ENCODE measurements around the gene KBTBD8. TPM values are rescaled to one million over a fixed set of nuclear protein-coding genes. Genes with fewer than 3 reads are reported as not detected.

The KBTBD8 gene
- total RNA-seq, 1 donor from 2014 or later, result 5.8 TPM

- DNase-seq (ENCODE audit: low spot score, unreplicated experiment), result no peak
- Mint-ChIP-seq H3K27me3 (peaks cover 4% of the 10 kb centered on the region), H3K36me3 (ENCODE audit: insufficient read depth) (peaks cover 1% of the 10 kb centered on the region), H3K4me1 (ENCODE audit: low read depth) (peaks cover 11% of the 10 kb centered on the region), H3K9me3 (ENCODE audit: low read depth) (no peaks in the 10 kb centered on the region), H3K27ac (peak overlapping the region; percentile 96), H3K4me3 (ENCODE audit: low read depth) (no peak overlapping the region)
- TF ChIP-seq CTCF (IDR thresholded peaks at IDR 0.05; ENCODE audit: unreplicated experiment), result no peak
Observed at GRCh38 chr3:66989241-66989640, 8.9 kb upstream of the KBTBD8 start.

GRCh38 chr3:66989860-66990696, 8.0 kb upstream of the KBTBD8 start:
- peak overlapping the region; percentile 96 for H3K27ac Mint-ChIP-seq
- H3K36me3 Mint-ChIP-seq (ENCODE audit: insufficient read depth), result peaks cover 1% of the 10 kb centered on the region
- no peak for DNase-seq (ENCODE audit: low spot score, unreplicated experiment)
- TF ChIP-seq CTCF (IDR thresholded peaks at IDR 0.05; ENCODE audit: unreplicated experiment), result peak; percentile 28
- no peaks in the 10 kb centered on the region for H3K9me3 Mint-ChIP-seq (ENCODE audit: low read depth)
- H3K4me3 Mint-ChIP-seq (ENCODE audit: low read depth), result no peak overlapping the region
- H3K27me3 Mint-ChIP-seq, result peaks cover 7% of the 10 kb centered on the region
- peaks cover 11% of the 10 kb centered on the region for H3K4me1 Mint-ChIP-seq (ENCODE audit: low read depth)

GRCh38 chr3:66991459-66991858, 6.6 kb upstream of the KBTBD8 start:
- no peaks in the 10 kb centered on the region for H3K9me3 Mint-ChIP-seq (ENCODE audit: low read depth)
- peaks cover 11% of the 10 kb centered on the region for H3K4me1 Mint-ChIP-seq (ENCODE audit: low read depth)
- H3K4me3 Mint-ChIP-seq (ENCODE audit: low read depth), result no peak overlapping the region
- H3K27me3 Mint-ChIP-seq, result peaks cover 16% of the 10 kb centered on the region
- no peak for DNase-seq (ENCODE audit: low spot score, unreplicated experiment)
- no peak for TF ChIP-seq CTCF (IDR thresholded peaks at IDR 0.05; ENCODE audit: unreplicated experiment)
- H3K36me3 Mint-ChIP-seq (ENCODE audit: insufficient read depth), result peaks cover 1% of the 10 kb centered on the region
- no peak overlapping the region for H3K27ac Mint-ChIP-seq

GRCh38 chr3:66993082-66993481, 5.0 kb upstream of the KBTBD8 start:
- Mint-ChIP-seq H3K36me3 (ENCODE audit: insufficient read depth) (peaks cover 1% of the 10 kb centered on the region), H3K4me1 (ENCODE audit: low read depth) (peaks cover 12% of the 10 kb centered on the region), H3K27me3 (peaks cover 21% of the 10 kb centered on the region), H3K9me3 (ENCODE audit: low read depth) (no peaks in the 10 kb centered on the region), H3K4me3 (ENCODE audit: low read depth) (no peak overlapping the region), H3K27ac (no peak overlapping the region)
- DNase-seq (ENCODE audit: low spot score, unreplicated experiment), result no peak
- TF ChIP-seq CTCF (IDR thresholded peaks at IDR 0.05; ENCODE audit: unreplicated experiment), result no peak

- Mint-ChIP-seq H3K27me3 (peaks cover 24% of the 10 kb centered on the region), H3K36me3 (ENCODE audit: insufficient read depth) (peaks cover 1% of the 10 kb centered on the region), H3K9me3 (ENCODE audit: low read depth) (no peaks in the 10 kb centered on the region), H3K4me3 (ENCODE audit: low read depth) (no peak overlapping the region), H3K27ac (no peak overlapping the region), H3K4me1 (ENCODE audit: low read depth) (peaks cover 4% of the 10 kb centered on the region)
- DNase-seq (ENCODE audit: low spot score, unreplicated experiment), result no peak
- no peak for TF ChIP-seq CTCF (IDR thresholded peaks at IDR 0.05; ENCODE audit: unreplicated experiment)
Observed at GRCh38 chr3:66994588-66994987, 3.5 kb upstream of the KBTBD8 start.
